Right forelimb (tissue), 1 donor: Measurements from ENCODE around the gene TLR6.
"Not testable (repeated sequence)": the region's sequence is repeated elsewhere in the genome, so short reads cannot be mapped to it uniquely, and the experiment has no call there.

Experiments
- DNase-seq: peaks from one replicate; pipeline ENCODE4 v3.0.0-alpha.2; 2018

The TLR6 gene

DNA sequence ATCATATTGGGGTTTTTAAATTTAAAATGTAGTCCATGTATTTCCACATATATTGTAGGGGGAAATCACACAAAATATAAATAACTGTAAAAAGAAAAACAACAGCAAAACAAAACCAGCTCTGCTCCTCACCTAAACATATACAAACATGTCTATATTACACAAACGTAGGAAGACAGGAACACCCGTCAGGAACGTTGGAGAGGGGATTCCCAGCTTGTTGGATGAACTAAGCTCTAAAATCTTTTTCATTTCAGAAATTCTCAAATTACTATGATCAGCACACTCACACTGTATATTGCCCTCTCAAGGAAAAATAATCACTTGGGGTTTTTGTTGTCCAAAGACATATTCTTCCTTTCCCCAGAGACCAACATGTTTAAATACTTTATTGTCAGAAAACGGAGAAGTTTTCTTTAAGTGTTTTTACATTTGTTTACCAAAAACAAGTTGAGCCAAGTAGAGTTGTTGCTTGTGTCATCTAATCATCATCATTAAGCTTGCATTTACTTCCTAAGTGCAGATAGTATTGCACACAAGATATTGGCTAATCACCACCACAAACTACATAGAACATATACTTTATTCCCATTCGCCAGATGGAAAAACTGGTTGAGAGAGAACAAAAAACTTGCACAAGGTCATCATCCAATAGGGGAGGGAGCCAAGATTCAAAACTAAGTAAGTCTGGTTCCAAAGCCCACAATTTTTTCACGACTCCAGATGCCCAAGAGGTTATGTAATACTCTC is 71.4 kb downstream of the TLR6 start:
- no peak for DNase-seq

DNA sequence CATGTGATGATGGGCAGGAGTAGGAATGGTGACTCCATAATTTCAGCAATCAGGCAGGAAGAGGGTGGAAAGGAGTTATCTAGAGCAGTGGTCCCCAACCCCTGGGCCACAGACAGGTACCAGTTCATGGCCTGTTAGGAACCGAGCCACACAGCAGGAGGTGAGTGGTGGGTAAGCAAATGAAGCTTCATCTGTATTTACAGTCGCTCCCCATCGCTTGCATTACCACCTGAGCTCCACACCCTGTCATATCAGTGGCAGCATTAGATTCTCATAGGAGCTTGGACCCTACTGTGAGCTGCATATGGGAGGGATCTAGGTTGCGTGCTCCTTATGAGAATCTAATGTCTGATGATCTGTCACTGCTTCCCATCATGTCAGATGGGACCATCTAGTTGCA is 72.5 kb downstream of the TLR6 start:
- no peak for DNase-seq

DNA sequence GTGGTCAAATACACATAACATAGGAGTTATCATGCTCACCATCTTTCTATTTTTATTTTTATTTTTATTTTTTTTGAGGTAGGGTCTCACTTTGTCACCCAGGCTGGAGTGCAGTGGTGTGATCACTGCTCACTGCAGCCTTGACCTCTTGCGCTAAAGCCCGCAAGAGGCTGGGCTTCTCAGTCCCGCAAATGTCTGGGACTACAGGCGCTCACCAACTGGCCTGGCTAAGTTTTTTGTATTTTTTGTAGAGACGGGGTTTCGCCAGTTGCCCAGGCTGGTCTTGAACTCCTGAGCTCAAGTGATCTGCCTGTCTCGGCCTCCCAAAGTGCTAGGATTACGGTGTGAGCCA is 73.5 kb downstream of the TLR6 start:
- no peak for DNase-seq

DNA sequence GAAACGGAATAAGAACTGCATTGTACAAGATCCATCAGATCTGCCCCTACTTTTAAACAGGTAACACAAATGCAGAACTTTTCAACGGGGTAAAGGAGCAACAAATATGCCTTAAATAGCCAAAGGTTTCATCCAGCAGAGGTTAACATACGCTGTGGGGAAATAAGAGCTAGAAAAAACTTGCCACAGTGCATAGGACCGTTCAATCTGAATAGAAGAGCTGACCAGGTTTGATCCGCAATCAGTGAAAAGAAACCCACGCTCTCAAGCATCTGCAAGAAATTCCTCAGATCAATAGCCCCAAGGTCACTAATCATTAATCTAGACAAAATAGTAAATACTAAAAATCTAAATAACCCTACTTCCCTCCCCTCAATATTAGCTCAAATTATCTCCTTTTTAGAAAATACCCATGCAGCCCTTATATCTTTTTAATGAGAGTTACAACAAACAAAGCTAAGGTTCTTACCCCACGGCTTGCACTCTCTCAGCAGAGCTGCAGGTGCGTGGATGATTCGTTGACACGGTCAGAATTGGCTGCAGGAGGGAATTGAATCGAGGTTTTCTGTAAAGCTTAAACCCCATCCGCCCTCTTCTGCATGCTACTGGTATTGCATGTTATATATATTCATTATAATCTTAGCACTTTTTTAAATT is 74.0 kb downstream of the TLR6 start, which contains the start of gene TLR10:
TSS of gene TLR10 (minus strand) at position 539 of the 657 bp plus-strand sequence. CDS start 7,400 bp downstream, outside the sequence.
- DNase-seq: no peak

DNA sequence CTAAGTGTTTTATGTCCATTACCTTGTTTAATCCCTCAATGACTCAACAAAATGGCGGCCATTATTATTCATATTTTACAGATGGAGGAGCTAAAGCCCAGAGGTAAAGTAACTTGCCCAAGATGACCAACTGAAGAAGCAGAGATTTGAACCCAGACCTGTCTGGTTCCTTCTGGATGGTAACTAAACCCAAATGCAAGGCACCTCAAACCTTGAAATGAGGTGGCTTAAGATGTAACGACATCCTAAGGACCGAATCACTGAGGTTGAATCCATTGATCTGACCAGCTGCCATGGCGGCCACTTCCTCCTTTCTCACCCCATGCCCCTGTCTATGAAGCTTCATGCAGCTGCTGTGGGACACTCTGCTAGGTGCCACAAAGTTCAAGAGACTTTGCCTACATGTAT is 74.8 kb downstream of the TLR6 start:
- DNase-seq: no peak

DNA sequence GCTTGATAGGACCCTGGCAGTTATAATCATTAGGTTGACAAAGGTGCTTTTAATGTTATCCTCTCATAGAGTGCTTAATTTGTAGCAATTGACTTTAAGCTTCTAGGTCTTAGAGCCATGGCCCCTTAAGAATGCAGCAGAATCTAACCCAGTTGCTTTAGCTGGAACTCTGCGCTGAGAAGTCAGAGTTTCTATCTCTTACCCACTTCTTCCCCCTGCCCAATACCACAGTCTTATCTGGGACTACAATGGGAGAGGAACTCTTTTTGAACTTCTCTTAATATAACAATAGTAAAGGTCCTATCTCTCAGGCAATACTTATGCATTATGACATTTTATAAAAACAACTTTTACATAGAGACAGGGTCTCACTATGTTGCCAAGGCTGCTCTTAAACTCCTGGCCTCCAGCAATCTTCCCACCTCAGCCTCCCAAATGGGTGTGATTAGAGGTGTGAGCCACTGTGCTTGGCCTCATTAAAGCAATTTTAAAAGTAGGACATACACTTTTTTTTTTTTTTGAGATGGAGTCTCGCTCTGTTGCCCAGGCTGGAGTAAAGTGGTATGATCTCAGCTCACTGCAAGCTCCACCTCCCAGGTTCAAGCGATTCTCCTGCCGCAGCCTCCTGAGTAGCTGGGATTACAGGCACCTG is 75.7 kb downstream of the TLR6 start:
- DNase-seq: no peak

DNA sequence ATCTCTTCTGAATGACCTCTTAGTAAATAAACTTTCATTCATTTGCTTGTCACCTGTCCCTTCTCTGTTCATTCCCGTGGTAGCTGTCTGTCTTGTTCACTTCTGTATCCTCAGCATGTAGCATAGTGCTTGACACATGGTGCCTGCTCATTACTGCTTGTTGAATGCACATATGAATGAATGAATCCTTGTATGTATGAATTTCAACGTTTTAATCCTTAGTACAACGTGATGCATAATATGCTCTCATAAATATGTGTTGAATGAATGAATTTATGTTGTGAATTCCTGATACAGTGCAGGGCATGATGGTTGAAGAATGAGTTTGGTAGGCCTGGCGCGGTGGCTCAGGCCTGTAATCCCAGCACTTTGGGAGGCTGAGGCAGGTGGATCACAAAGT is 76.8 kb downstream of the TLR6 start:
- no peak for DNase-seq

DNA sequence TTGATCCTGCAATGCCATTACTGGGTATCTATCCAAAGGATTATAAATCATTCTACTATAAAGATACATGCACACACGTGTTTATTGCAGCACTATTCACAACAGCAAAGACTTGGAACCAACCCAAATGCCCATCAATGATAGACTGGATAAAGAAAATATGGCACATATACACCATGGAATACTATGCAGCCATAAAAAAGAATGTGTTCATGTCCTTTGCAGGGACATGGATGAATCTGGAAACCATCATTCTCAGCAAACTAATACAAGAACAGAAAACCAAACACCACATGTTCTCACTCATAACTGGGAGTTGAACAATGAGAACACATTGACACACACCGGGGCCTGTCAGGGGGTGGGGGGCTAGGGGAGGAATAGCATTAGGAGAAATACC is 78.7 kb downstream of the TLR6 start:
- DNase-seq: not testable (repeated sequence)

DNA sequence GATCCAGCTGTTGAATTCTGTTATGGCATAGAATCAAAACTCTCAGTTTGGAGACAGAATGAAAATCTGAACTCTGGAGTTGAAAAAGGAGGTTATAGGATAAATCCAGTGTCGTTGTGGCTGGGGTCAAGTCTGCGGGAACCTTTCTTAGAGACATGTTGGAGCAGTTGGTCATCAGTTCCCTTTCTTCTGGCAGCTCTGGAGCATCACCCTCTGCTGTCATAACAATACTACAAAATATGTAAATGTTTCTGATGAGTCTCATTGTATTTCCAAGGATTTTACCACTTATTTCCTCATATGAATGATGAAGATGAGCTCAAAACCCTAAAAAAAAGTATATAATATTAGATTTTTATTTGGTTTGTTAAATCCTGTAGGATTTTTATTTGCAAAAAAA is 81.3 kb downstream of the TLR6 start:
- no peak for DNase-seq

DNA sequence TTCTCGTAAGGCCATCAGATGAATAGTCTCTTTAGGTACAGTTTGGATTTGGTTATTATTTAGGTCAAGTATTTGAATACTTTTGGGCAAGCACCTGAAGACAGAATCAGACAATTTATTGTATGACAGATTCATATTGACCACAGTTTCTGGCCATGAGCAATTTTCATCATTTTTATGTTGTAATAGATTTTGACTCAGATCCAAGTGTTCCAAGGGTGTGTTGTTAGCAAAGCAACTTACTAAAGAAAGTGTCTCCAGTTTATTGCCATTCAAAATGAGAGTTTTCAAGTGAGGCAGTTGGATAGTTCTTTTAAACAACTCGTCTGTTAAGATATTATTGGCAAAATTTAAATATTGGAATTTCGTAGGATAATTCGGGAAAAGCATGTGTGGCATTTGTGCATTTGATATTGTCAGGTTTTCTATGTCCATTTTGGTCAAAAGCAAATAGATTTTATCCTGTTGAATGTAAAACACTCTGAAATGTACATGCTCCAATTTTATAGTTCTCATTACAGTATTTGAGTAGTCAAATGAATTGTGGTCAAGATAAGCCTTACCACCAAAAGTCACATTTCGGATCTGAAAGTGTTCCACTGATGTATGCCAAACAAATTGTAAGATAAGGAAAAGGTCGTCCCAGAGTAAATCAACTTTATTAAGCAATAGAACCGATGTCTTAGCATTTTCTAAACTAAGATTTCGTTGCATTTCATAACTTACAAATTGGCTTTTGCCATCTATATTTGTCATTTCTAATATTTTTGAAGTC is 82.2 kb downstream of the TLR6 start:
- DNase-seq: no peak
